Heart left ventricle (tissue), 16 donors: ENCODE results near the gene IL2RA. TPM values are rescaled to one million over a fixed set of nuclear protein-coding genes. Genes with fewer than 3 reads are reported as not detected.

Experiments used
- ATAC-seq, 4 donors: fragments of 200-7000 bp; cut with Tn5 transposase; one replicate each; pipeline ENCODE4 v1.9.1; 2020 to 2022; ENCODE audit warnings: moderate library complexity in 4 of 4, mild to moderate bottlenecking in 3 of 4, moderate number of reproducible peaks in 1 of 4
- DNase-seq, 5 donors: peaks; one replicate each; pipeline ENCODE4 v3.0.0-alpha.2; 2020
- H3K27ac ChIP-seq, 12 donors: fragments of 200-600 bp; sonication (generic) in 4 of 12; one replicate each; pipeline versions ENCODE4 v1.5.0 to v1.8.0; 2016 to 2022; ENCODE audit warnings: mild to moderate bottlenecking in 2 of 12
- H3K27me3 ChIP-seq, 9 donors: fragments of 200-600 bp; sonication (generic) in 2 of 9; one replicate each; pipeline versions ENCODE4 v1.5.1 to v1.8.0; 2016 to 2022; ENCODE audit warnings: mild to moderate bottlenecking in 3 of 9
- H3K36me3 ChIP-seq, 9 donors: fragments of 200-600 bp; sonication (generic) in 2 of 9; one replicate each; pipeline versions ENCODE4 v1.5.0 to v1.8.0; 2018 to 2022; ENCODE audit warnings: mild to moderate bottlenecking in 2 of 9
- H3K4me1 ChIP-seq, 12 donors: fragments of 200-600 bp; sonication (generic) in 4 of 12; one replicate each; pipeline versions ENCODE4 v1.5.0 to v1.8.0; 2016 to 2022; ENCODE audit warnings: mild to moderate bottlenecking in 3 of 12
- H3K4me3 ChIP-seq, 12 donors: fragments of 200-600 bp; sonication (generic) in 4 of 12; one replicate each; pipeline versions ENCODE4 v1.5.0 to v1.8.0; 2017 to 2022; ENCODE audit warnings: mild to moderate bottlenecking in 9 of 12, moderate library complexity in 4 of 12
- H3K9me3 ChIP-seq, 12 donors: fragments of 200-600 bp; sonication (generic) in 4 of 12; one replicate each; pipeline versions ENCODE4 v1.5.0 to v1.8.0; 2016 to 2022; ENCODE audit warnings: mild to moderate bottlenecking in 1 of 12
- CTCF ChIP-seq, 12 donors: fragments of 200-600 bp; sonication (generic) in 4 of 12; IDR thresholded peaks; one replicate each; pipeline versions ENCODE4 v1.5.0 to v1.8.0; 2018 to 2022; ENCODE audit warnings: antibody characterized with exemption in 12 of 12, mild to moderate bottlenecking in 5 of 12
- POLR2A ChIP-seq, 2 donors: fragments of 450-650 bp; IDR thresholded peaks; one replicate each; pipeline ENCODE4 v1.6.1; 2017; ENCODE audit warnings: antibody characterized with exemption in 2 of 2, mild to moderate bottlenecking in 2 of 2, moderate library complexity in 2 of 2
- WGBS, 4 donors: extraction: QIAGEN DNeasy Blood & Tissue Kit in 2 of 4; methylation state at CpG; one replicate each; pipeline versions ENCODE4 v1.1.5 to v1.1.7; 2013 to 2018; 5-methylcytosine and 5-hydroxymethylcytosine counted together
- intact Hi-C, 10 donors: fragments of 100-400 bp; cut with DNase I; formaldehyde crosslinking; loops; one replicate each; pipeline versions ENCODE4 v1.11.1 to v1.14.2; 2022
- polyA plus RNA-seq, 2 donors: library from polyadenylated mRNA; stranded (reverse); fragments of 200-250 nt; gene quantifications; one replicate each; pipeline ENCODE4 v1.2.3, GENCODE V29; 2013
- total RNA-seq, 9 donors: library from RNA; depleted of rRNA in 2 of 9; stranded (reverse); fragments of >200 nt in 2 of 9; fragmentation: NEBNext Ultra II Directional in 3 of 9; extraction: Animal tissue kit (Norgen Biotek cat#: 25700) in 3 of 9; gene quantifications; one replicate each; pipeline versions ENCODE4 v1.1.0 to v1.2.4, GENCODE V29; 2016 to 2023
- donor health status: ischemic (EF 13 %, LVEDD 7.1; RV severe dilation, severe dysfunction).
- donor health status: healthy with polysubstance abuse.
- donor health status: DM: no; HTN: yes; CAD: no.
- donor health status: DM: no; HTN: no; CAD: no.
- donor health status: ischemic (EF 25% LVEDD 6.9; RV normal size, moderate dysfunction).
- donor health status: ischemic (EF 25% LVEDD 5.7; RV mildly dilated, moderate dysfunction).
- donor health status: healthy.
- donor health status: DM: yes; HTN: yes; CAD: no.
- donor health status: ischemic (EF 35%, LVEDD 5.7; RV mildly dilated, moderate dysfunction).
- donor health status: nonischemic (EF 11% LVEDD 7.7; RV severe dilation, severe dysfunction).
- donor health status: DM: yes; HTN: yes; CAD: no.
- donor health status: PGD.
- donor health status: ischemic (EF 29% LVEDD 5.4; RV normal size, mild dysfunction).
- donor health status: nonischemic (EF 23%, LVEDD 6.1; RV moderate dilation, normal function).

IL2RA gene
- total and polyA plus RNA-seq, 11 donors: 0.11 to 11.1 (median 0.90) TPM; not detected in 1

GRCh38 chr10:6079044-6079443 lies 16.9 kb upstream of the IL2RA start:
- H3K4me3 ChIP-seq: no peak overlapping the region
- DNase-seq (no peak), ATAC-seq (no peak)
- peaks cover 0 to 18% (median 6%) of the 10 kb centered on the region in 12 donors for H3K4me1 ChIP-seq
- 71 to 96% (median 81%) methylated on average over 3 to 4 of the region's 4 CpGs for WGBS, 4 donors
- no peak overlapping the region for H3K27ac ChIP-seq
- no peaks in the 10 kb centered on the region for H3K9me3 ChIP-seq
- TF ChIP-seq POLR2A (IDR thresholded peaks at IDR 0.05): no peak
- no peak for TF ChIP-seq CTCF (IDR thresholded peaks at IDR 0.05)
- intact Hi-C loops: loop anchor here in 1 of 10 donors (10.0 kb wide), 1 partner anchor 64 kb away; no protein-coding TSS in a partner anchor
- no peaks in the 10 kb centered on the region for H3K36me3 ChIP-seq
- H3K27me3 ChIP-seq: no peaks in the 10 kb centered on the region

GRCh38 chr10:6077071-6077675 lies 15.0 kb upstream of the IL2RA start:
- H3K9me3 ChIP-seq: no peaks in the 10 kb centered on the region
- no peak overlapping the region for H3K27ac ChIP-seq
- H3K36me3 ChIP-seq: no peaks in the 10 kb centered on the region
- no peak for DNase-seq
- intact Hi-C loops: loop anchor here in 1 of 10 donors (10.0 kb wide), 1 partner anchor 62 kb away; no protein-coding TSS in a partner anchor
- no peak for ATAC-seq
- no peak overlapping the region for H3K4me3 ChIP-seq
- no peaks in the 10 kb centered on the region for H3K27me3 ChIP-seq
- 81 to 90% (median 83%) methylated on average over 6 to 12 of the region's 12 CpGs for WGBS, 4 donors
- H3K4me1 ChIP-seq: peaks cover 0 to 10% (median under 1%) of the 10 kb centered on the region in 12 donors
- TF ChIP-seq POLR2A (IDR thresholded peaks at IDR 0.05) (no peak), CTCF (IDR thresholded peaks at IDR 0.05) (no peak)

GRCh38 chr10:6074489-6075301 lies 12.5 kb upstream of the IL2RA start:
- TF ChIP-seq POLR2A (IDR thresholded peaks at IDR 0.05) (no peak), CTCF (IDR thresholded peaks at IDR 0.05) (no peak)
- DNase-seq (no peak), ATAC-seq (peak in 2 of 4 donors; percentile 7 to 57)
- no peaks in the 10 kb centered on the region for H3K36me3 ChIP-seq
- intact Hi-C loops: loop anchor here in 1 of 10 donors (10.0 kb wide), 1 partner anchor 60 kb away; no protein-coding TSS in a partner anchor
- no peak overlapping the region for H3K4me3 ChIP-seq
- no peaks in the 10 kb centered on the region for H3K9me3 ChIP-seq
- no peaks in the 10 kb centered on the region for H3K27me3 ChIP-seq
- peaks cover 0 to 32% (median 11%) of the 10 kb centered on the region in 12 donors for H3K4me1 ChIP-seq
- WGBS, 4 donors: 71 to 78% (median 75%) methylated on average over 17 of the region's 17 CpGs
- no peak overlapping the region for H3K27ac ChIP-seq
